GM19043 (cell line): Measurements from ENCODE around the gene POU6F2.
A peak's percentile ranks its signal among the peaks of the same experiment; 100 is the strongest.

Experiments
- ATAC-seq: cut with Tn5 transposase; IDR thresholded peaks from one replicate; pipeline ENCODE4 v1.9.1; 2021; ENCODE audit warnings: low read depth; ENCODE audit not compliant: unreplicated experiment

The POU6F2 gene

GRCh38 chr7:39421251-39421650, 443.5 kb downstream of the POU6F2 start:
- ATAC-seq: no peak

DNA sequence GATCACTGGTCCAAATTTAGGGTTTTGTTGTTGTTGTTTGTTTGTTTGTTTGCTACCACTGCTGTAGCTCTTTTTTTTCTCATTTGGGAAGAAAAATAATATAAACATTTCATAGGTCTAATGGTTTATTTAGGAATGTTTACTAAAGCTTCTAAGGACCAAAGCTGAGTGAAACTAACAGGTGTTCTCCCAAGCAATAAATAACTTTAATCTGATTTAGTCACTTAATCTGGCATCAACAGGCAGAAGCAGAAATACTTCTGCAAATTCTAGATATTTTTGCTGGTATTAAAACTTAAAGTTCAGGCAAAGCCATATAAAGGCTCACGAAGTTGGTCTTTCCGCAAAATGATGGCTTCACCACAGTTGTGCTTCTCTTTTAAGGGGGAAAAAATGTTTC, 444.0 kb downstream of the POU6F2 start:
- no peak for ATAC-seq

GRCh38 chr7:39428221-39428620, 450.5 kb downstream of the POU6F2 start:
- ATAC-seq: no peak

GRCh38 chr7:39429421-39429820, 451.7 kb downstream of the POU6F2 start:
- ATAC-seq: no peak

GRCh38 chr7:39430441-39430840, 452.7 kb downstream of the POU6F2 start:
- ATAC-seq: no peak

GRCh38 chr7:39430909-39431641, 453.4 kb downstream of the POU6F2 start:
- no peak for ATAC-seq

DNA sequence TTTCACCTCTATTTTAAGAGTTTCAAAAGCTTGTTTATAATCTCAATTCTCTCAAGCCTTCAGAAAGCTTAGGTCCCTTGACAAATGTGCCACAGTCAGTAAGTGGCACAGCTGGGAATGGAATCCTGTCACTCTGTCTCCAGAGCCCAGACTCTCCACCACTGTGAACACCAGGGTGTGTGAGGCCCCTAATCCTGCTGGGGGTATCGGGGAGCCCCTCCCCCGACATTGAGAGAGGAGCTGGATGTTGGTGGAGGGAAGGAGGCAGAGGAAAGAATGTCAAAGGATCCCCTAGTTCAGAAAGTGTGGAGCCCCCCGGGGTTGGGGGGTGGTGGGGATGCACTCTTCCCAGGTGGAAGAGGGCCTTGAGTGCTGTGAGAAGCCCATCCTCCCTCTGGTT, 454.7 kb downstream of the POU6F2 start:
- no peak for ATAC-seq

DNA sequence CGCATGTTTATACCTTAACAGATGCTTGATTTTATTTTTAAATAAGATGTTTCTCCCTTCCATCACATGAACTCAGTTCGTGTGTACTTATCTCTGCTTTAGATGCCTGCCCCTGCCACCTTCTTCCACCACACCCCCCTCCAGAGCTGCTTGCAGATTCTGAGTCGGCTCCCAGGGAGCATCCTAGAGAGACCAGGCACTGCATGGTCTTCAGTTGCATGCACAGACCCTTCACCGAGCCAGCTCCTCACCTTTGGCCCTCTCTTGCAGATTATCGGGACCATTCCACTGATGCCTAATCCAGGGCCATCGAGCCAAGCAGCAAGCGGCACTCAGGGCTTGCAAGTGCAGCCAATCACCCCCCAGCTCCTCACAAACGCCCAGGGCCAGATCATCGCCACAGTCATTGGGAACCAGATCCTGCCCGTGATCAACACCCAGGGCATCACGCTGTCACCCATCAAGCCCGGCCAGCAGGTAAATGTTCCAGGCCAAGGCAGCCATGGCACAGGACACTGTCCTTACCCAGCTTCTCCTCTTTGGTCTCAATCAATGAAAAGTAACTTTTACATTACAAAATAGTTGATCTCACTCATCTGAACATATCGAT, 455.2 kb downstream of the POU6F2 start:
- no peak for ATAC-seq

- no peak for ATAC-seq
These were observed 455.8 kb downstream of the POU6F2 start for GRCh38 chr7:39433550-39433949.

DNA sequence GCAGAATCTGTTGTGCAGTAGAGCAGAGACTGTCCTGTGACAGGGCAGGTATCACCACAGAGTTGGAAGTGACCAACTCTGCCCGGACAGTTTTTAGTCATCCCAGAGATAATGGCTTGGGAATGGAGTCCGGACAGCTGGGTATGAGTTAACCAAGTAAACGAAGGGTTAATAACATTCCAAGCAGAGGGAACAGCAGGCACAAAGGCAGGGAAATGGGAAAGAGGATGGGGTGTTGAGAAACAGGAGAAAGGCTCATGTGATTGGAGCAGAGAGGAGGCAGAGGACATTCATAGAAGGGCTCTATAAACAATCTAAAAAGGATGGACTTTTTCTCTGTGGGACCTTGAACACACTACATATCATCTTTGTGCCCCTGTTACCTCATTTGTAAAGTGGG, 456.3 kb downstream of the POU6F2 start:
- ATAC-seq: no peak

GRCh38 chr7:39446546-39446945, 468.8 kb downstream of the POU6F2 start:
- ATAC-seq: no peak

DNA sequence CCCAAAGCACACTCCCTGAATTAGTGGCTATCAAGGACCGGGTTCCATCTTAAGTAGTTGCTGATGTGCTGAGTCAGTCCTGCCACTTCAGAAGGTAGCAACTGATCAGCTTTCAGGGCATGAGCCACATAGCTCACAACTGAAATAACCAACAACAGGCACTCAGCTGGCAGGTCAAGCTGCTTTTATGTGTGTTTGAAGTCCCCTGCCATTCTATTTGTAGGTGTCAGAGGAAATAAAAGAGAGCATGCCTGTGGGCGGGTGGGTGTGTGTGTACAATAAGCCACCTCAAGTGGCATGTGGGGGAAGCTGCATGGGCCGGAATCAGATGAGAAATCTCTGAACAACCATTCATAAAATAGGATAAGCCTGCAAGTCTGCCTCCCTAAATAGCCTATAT, 474.2 kb downstream of the POU6F2 start:
- ATAC-seq: no peak

DNA sequence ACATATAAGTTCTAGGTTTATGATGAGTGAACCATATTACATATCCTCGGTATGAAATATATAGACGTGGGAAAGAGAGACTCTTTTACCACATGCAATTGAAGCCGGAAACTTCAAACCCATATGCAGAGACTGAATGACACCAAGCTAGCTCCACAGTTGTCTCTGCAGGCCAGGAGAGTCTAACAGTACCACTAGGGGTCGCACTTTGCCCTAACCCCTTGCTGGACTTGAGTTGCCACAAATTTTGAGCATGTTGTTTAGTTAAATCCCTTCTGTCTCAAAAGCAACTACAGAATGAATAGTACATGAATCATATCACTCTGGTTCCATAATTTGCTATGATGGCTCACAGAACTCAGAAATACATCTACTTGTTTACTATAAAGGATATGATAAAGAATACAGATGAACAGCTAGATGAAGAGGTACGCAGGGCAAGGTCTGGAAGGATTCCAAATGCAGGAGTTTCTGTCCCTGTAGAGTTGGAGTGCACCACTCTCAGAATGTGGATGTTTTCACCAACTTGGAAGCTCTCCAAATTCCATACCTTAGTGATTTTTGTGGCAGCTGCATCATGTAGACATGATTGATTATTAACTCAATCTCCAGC, 476.1 kb downstream of the POU6F2 start:
- ATAC-seq: peak; percentile 87

DNA sequence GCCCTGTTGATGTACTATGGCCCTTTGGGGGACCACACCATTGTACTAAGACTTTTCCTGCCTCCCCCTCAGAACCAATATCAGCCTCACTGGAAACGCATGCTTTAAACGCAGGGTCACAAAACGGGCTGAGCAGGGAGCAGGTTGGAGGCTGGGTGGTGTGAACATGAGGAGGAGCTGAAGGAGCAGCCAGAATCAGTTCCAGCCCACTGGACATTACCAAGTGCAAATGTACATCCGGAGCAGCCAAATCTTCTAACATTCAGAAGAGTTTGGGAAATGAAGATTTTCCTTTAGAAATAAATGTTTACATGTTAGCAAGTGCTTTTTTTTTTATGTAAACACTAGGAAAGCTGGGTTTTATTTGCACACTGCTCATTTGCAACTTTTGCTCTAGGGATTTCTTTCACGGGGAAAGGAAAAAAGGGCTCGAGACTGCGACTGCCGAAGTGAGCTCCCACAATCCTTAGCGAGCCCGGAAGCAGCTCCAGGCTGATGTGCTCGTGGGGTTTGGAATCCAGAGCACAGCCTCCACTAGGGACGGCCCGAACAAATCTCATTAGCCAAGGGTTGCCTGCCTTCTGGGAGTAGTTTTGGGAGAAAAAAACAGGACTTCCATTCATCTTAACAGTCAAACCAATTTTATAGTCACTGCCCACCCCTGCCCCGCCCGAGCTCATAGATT, 480.5 kb downstream of the POU6F2 start:
- no peak for ATAC-seq

GRCh38 chr7:39459636-39460035, 481.9 kb downstream of the POU6F2 start:
- no peak for ATAC-seq

GRCh38 chr7:39460486-39460885, 482.8 kb downstream of the POU6F2 start:
- no peak for ATAC-seq

DNA sequence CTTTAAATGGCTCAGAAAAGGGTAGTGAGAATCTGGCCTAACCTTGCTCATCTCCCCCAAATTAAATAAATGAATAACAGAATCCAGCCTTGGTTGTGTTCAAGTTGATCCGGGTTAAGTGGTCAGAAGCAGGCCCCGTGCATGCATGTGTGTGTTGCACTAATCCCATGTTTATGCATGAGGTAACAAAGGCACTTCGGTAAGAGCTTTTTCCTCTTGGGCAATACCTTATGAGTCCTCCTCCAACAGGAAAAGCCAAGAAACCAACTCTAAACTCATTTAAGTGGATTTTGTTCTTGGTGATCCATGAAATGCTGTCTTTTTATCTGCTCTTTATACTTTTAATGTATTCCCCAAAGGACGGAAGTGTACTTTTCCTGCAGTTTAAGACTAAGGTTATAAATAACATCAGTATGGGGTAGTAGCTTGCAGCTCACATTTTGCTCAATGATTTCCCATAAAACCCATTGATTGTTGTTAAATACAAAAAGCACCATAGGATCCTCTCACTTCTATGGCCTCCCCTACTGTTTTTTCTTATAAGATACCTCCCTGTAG, 483.6 kb downstream of the POU6F2 start:
- no peak for ATAC-seq

DNA sequence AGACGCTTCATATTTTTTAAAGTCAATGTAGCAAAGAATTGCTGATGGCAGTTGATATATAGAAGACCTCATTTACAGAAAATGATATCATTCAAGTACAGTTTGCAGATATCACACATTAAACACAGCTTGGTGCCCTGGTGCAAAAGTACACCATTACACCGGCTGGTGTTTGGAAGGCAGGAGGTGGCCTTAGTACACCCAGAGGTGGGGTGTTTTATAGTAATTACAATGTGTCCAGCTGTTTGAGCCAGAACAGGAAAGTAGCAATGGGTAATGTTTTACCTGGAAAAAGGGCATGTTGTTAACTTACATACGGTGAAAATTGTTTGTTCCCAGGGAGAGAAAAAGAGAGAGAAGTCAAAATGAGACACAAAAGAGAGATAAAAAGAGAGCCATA, 485.5 kb downstream of the POU6F2 start:
- no peak for ATAC-seq

- peak; percentile 4 for ATAC-seq
These were observed 486.8 kb downstream of the POU6F2 start for GRCh38 chr7:39464350-39465054.
